AG04449 (cell line): ENCODE data around the gene SLC9A9.

Source experiments
- CTCF ChIA-PET: fragments of 350-600 bp; formaldehyde crosslinking; extraction: SDS; loops from one replicate; lab custom pipeline; 2021; ENCODE audit warnings: antibody characterized with exemption; lab: Yijun Ruan, JAX
- POLR2A ChIA-PET: fragments of 400-600, 350-600 bp; formaldehyde crosslinking; extraction: SDS; loops from one replicate; lab custom pipeline; 2020; ENCODE audit warnings: antibody characterized with exemption, inconsistent platforms; lab: Yijun Ruan, JAX
- DNase-seq: peaks from one replicate; pipeline ENCODE4 v3.0.0-alpha.2; 2010; ENCODE audit warnings: low read depth, low spot score
- H3K4me3 ChIP-seq: 2 replicates; pipeline ENCODE4 v1.5.1; 2011; ENCODE audit warnings: low read depth, mild to moderate bottlenecking, control low read depth, low read length
- CTCF ChIP-seq: IDR thresholded peaks from one replicate; pipeline ENCODE4 v1.5.1; 2011; ENCODE audit warnings: mild to moderate bottlenecking, moderate library complexity, low read length, control low read depth, inconsistent platforms; ENCODE audit not compliant: insufficient read depth; ENCODE audit errors: missing control alignments

The SLC9A9 gene

DNA sequence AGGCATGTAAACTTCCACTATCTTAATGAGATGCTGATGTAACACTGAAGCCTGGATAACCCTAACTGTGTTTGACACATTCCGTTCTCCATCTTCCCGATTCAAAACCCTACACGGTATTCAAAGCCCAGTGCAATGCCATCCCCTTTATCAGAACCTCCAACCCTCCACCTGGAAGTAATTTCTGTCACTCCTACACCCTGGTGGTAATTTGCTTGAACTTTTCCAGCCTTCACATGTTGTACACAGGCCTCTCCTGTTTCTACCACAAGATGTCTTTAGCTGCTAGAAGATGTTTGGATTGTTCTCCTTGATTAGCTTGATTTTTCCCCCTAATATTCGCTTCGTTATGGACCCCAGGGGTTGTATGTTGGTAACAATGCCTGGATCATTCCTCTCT is 519.8 kb downstream of the SLC9A9 start:
- TF ChIP-seq CTCF = no peak
- CTCF ChIA-PET = no interaction called here

DNA sequence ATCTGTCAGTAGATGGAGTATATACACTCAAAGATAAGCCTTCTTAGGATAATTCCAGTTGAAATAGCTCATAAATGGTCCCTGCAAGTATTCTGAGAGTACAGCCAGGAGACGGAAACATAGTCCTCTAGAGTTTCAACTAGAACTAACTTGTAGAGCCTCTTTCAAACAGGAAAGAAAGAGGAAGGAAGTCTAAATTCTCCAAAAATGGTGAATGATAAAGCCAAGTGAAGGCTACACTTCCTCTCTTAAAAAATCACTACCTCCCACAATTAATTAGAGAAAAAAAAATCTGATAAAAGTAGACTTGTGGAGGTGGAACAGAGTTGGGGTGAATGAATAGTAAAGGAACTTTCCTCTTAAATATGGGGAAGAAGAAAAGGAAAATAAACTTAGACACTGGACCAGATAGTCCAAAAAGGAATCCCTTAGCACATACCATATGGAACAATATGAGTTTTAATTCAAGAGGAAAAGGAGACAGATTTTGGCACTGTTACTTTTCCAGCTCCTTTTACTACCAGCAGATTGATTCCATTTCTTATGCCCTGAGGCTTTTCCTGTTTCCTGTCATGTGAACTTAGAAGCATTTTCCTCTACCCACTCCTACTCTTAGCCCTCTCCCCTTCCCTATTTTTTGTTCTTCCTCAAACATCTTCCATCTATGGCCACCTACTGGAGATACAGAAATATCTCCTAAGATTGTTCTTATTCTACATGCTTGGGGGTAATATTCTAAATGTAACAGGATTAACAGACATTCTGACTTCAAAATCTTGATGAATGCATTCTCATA is 521.1 kb downstream of the SLC9A9 start:
- ChIA-PET CTCF (no interaction called here), POLR2A (no interaction called here)
- H3K4me3 ChIP-seq = no peak overlapping the region
- TF ChIP-seq CTCF = no peak
- DNase-seq = no peak

More for the DNA sequence above, 519.8 kb downstream of the SLC9A9 start:
- POLR2A ChIA-PET = no interaction called here
- no peak for DNase-seq
- H3K4me3 ChIP-seq = no peak overlapping the region

GRCh38 chr3:143321058-143321769 is 527.1 kb downstream of the SLC9A9 start:
- CTCF ChIA-PET = interaction anchor here (0.5 to 1.4 kb wide), 3 partner anchors 9 to 323 kb away, joined by 3 read pairs; no protein-coding TSS in a partner anchor

GRCh38 chr3:143315766-143316165 is 532.5 kb downstream of the SLC9A9 start:
- no peak overlapping the region for H3K4me3 ChIP-seq
- ChIA-PET POLR2A (no interaction called here), CTCF (no interaction called here)
- no peak for DNase-seq
- no peak for TF ChIP-seq CTCF

More at GRCh38 chr3:143321058-143321769, 527.1 kb downstream of the SLC9A9 start:
- H3K4me3 ChIP-seq = no peak overlapping the region
- no peak for TF ChIP-seq CTCF
- POLR2A ChIA-PET = no interaction called here
- DNase-seq = no peak

- no peak for TF ChIP-seq CTCF
- no peak overlapping the region for H3K4me3 ChIP-seq
- no peak for DNase-seq
- ChIA-PET POLR2A (no interaction called here), CTCF (no interaction called here)
These were observed 533.8 kb downstream of the SLC9A9 start for GRCh38 chr3:143314251-143315093.
